ENCODE results near the gene TCF21.
"Not testable (repeated sequence)": the region's sequence is repeated elsewhere in the genome, so short reads cannot be mapped to it uniquely, and the experiment has no call there.

Gene TCF21

GRCh38 chr6:133888929-133889556, at the start of gene TCF21:
Gene TCF21 (plus strand): TSS chr6:133889113. CDS start chr6:133889398, 285 bp downstream.
- DNase-seq: no peak

- DNase-seq: no peak
Measured at GRCh38 chr6:133841176-133841575, 47.7 kb upstream of the TCF21 start.

- no peak for DNase-seq
Measured at GRCh38 chr6:133843098-133843497, 45.8 kb upstream of the TCF21 start.

DNA sequence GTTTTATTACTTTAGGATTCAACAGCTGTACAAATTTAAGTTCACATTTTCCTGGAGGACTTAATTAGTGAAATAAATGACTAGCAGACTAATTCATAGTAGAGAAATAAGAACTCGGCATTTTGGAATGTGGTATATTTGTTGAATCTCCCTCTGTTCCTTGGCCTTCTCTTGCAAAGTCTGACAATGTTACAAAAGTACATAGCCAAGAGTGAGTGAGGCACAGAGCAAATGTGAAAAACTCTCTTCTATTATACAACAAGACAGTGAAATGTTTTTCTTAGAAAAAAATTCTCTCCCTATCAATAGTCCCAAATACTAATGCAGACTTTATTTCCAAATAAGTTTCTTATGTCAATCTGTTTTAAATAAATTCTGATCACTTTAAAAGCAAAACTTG, 44.2 kb upstream of the TCF21 start:
- DNase-seq: no peak

DNA sequence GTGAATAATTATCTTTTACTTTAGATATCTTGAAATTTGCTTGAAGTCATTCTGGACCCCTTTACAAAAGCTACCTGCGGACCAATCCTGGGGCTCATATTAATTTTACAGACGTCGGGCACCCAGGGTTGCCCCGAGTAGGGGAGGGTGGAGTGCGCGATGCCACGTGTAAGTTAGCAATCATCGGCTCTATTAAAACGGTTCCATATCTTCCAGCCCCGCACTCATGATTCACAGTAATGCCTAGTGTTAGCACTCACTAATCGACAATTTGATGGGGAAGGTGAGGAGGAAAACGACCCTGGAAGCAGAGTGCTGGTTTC, 34.9 kb upstream of the TCF21 start:
- no peak for DNase-seq

GRCh38 chr6:133854364-133855275, 34.3 kb upstream of the TCF21 start:
- no peak for DNase-seq

DNA sequence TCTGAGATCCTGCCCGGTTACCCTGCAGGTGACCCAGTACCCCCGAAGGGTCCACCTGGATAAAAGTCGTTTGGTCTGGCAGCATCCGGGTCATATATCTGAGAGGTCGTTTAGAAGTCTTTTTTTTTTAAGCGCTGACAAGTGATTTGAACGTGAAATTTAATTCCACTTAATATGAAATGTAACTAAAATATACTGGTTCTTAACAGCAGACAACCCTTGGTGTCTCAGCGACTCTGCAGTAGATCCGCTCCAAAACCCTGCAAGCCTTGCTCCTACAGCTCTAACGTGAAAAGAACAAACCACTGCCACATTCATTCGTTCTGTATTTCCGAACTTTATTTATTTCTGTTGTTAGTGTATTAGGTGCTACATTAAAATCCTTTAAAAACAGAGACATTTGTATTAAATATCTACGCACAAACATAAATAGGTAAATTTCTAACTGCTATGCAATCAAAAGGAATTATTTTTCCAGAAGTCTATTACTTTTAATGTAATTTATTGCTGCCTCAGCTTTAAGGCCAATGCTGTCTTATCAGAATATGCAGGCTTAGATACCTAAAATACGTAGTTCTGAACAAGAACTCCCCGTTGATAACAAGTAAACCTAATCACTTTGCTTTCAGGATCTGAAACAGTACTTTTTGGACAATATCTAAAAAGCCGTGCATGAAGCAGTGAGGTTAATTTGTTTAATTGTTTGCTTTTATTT, 33.5 kb upstream of the TCF21 start:
- DNase-seq: no peak

GRCh38 chr6:133855991-133856370, 32.9 kb upstream of the TCF21 start:
- DNase-seq: no peak

DNA sequence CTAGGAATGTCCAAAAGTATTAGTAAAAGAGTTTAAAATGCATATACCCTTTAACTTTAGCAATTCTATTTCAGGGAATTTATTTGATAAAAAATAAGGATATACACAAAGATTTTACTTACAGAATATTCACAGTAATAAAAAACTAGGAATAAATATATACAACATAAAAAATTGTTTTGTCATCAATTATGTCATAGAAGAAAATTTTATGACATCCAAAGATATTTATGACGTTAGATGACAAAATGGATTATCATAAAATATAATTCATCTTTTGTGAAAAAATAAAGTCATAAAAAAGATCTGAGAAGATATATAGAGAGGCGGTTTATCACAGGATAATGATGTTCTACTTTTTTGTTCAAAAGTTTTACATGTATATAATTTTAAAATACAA, 32.0 kb upstream of the TCF21 start:
- DNase-seq: no peak

- DNase-seq: no peak
Measured at GRCh38 chr6:133857696-133858095, 31.2 kb upstream of the TCF21 start.

- DNase-seq: not testable (repeated sequence)
Measured at GRCh38 chr6:133861337-133861736, 27.6 kb upstream of the TCF21 start.

- DNase-seq: no peak
Measured at GRCh38 chr6:133863228-133863627, 25.7 kb upstream of the TCF21 start.

DNA sequence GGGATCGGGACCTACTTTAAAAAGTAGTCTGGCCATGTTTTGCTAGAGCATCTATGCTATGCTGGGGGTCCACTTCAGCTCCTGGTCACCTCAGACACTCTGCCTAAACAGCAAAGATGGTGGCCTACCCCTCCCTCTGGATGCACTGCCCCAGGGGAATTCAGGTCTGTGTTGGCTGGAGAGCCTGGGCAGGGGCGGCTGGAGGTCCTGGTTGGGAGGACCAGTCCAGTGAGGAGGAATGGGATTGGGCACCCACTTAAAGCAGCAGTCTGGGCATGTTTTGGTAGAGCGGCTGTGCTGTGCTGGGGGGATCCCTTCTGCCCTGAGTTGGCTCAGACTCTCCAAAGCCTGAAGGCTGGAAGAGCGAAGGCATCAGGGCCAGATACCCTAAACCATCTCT, 23.2 kb upstream of the TCF21 start:
- DNase-seq: no peak

DNA sequence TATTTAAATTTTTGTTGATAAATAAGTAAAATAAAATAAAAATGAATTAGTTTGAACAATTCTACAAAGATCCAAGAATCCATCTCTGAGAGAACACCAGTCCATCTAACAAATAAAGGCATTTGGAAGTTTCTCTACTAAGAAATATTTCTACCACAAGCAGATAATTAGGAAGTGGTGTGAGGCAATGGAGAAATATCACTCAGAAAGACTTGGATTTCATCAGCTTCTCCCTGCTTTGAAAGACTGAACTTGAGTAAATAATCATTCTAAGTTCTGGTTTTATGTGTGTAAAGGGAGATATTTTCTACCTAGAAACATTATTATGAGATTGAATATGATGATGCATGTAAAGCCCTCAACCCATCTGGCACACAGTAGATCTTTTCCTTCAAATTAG, 17.8 kb upstream of the TCF21 start:
- peak in 1 of 2 donors; percentile 17 for DNase-seq

DNA sequence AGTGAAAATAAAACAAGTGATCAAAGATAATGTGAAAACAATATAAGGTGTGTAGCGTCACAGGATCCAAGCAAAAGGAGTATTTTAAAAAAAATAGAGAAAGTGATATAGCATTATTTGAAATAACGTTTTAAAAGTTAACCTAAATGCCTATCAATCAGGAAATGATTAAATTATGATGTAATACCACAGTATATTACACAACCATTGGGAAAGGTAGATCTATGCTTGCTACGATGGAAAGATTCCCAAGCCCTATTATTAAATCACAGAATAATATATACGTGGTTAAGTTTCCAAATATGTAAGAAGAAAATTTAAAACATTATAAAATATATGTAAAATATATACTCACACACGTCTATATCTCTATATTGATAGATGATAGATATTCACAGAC, 15.4 kb upstream of the TCF21 start:
- no peak for DNase-seq

- DNase-seq: no peak
Measured at GRCh38 chr6:133877116-133877515, 11.8 kb upstream of the TCF21 start.

DNA sequence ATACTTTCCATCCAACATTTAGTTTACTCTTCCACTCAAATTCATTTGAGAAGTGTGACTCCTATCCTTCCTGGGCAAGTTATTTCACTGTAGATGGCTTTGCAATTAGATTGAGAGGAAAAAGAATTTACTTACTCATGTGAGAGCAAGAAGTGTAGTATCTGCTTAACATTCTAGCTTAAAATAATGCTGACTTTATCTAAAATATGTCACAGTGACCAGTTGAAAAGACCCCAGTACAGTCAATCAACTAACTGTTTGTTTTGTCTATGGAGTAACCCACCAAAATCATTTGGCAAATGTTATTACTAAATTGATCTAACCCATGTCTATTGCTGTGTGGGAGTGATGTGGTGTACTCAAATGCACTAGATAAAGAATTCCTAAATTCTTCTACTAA, 8.9 kb upstream of the TCF21 start:
- DNase-seq: no peak

GRCh38 chr6:133880896-133881295, 8.0 kb upstream of the TCF21 start:
- DNase-seq: no peak

DNA sequence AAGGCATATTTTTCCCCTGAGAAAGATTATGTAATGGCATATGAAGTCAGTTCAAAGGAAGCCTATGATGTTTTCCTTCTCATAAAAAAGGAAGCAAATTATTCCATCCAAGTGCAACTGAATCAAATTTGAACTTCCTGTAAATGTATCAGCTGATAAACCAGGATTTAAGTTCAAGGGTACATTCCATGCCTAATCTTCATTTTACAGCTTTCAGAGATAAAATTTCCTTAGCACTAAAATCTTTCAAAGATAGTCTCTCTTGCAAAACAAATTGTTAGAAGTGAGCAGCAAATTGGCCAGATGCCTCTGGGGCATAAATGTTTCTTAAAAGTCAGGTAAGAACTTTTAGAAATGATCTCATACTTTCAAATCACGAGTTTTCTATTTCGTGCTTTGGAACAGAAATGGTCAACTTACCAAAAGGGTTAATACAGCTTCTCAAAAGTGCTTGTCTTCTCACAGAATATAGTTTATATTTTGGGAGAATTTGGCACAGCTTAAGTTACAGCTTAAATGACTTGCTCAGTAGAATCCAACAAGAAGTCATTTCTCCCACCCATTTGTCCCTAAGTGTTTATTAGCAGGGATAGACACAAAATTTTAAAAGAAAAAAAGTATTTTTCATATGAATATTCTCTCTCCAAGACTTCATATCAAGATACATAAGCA, 2.7 kb upstream of the TCF21 start:
- DNase-seq: no peak

GRCh38 chr6:133887156-133887879, 1.6 kb upstream of the TCF21 start:
- no peak for DNase-seq

DNA sequence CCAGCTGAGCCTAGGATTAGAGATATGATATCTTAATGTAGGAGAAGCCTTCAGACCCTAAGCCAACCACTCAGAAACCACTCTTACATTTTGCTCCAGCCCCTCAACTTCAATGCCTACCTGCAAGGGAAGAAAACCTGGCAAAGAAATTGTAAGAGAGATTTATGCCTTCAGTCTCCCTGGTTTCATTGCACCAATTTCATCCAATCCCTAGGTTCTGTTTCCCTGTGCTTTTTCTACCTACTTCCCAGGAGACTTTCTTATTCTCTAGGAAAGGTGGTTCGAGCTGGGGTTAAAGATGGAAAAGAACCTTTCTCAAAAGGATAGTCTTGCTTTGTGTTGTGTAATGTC, 1.1 kb upstream of the TCF21 start:
- no peak for DNase-seq

- DNase-seq: no peak
Measured at GRCh38 chr6:133889557-133890403, 867 bp downstream of the TCF21 start.

Measured in inflammatory macrophage treated with lipopolysaccharide for 1 hour (primary cell).